Ectodermal cell (in vitro differentiated cells): ENCODE data around the gene SLAMF1.
"Not testable (repeated sequence)": the region's sequence is repeated elsewhere in the genome, so short reads cannot be mapped to it uniquely, and the experiment has no call there.

ENCODE experiments used
- H3K27ac ChIP-seq: 2 replicates; pipeline ENCODE4 v1.7.0; 2013; ENCODE audit warnings: mild to moderate bottlenecking, low read depth, low read length; ENCODE audit not compliant: insufficient read depth, poor library complexity, severe bottlenecking
- H3K27me3 ChIP-seq: 2 replicates; pipeline ENCODE4 v1.7.0; 2013; ENCODE audit warnings: mild to moderate bottlenecking, low read length; ENCODE audit not compliant: insufficient read depth, control insufficient read depth, poor library complexity, severe bottlenecking
- H3K36me3 ChIP-seq: one replicate; pipeline ENCODE4 v1.7.0; 2013; ENCODE audit warnings: low read length; ENCODE audit not compliant: control insufficient read depth, insufficient read depth
- H3K4me1 ChIP-seq: one replicate; pipeline ENCODE4 v1.7.0; 2013; ENCODE audit warnings: low read length; ENCODE audit not compliant: control insufficient read depth, insufficient read depth
- H3K4me3 ChIP-seq: 2 replicates; pipeline ENCODE4 v1.7.0; 2013; ENCODE audit warnings: low read depth, low read length, control low read depth; ENCODE audit not compliant: insufficient read depth
- H3K9me3 ChIP-seq: 2 replicates; pipeline ENCODE4 v1.7.0; 2013; ENCODE audit warnings: mild to moderate bottlenecking, low read length, moderate library complexity; ENCODE audit not compliant: control insufficient read depth
- WGBS, 2 experiments: methylation state at CpG; one replicate each; pipeline ENCODE4 v1.1.7; 2013; ENCODE audit warnings: missing lambda C conversion rate in 2 of 2; 5-methylcytosine and 5-hydroxymethylcytosine counted together

The SLAMF1 gene

DNA sequence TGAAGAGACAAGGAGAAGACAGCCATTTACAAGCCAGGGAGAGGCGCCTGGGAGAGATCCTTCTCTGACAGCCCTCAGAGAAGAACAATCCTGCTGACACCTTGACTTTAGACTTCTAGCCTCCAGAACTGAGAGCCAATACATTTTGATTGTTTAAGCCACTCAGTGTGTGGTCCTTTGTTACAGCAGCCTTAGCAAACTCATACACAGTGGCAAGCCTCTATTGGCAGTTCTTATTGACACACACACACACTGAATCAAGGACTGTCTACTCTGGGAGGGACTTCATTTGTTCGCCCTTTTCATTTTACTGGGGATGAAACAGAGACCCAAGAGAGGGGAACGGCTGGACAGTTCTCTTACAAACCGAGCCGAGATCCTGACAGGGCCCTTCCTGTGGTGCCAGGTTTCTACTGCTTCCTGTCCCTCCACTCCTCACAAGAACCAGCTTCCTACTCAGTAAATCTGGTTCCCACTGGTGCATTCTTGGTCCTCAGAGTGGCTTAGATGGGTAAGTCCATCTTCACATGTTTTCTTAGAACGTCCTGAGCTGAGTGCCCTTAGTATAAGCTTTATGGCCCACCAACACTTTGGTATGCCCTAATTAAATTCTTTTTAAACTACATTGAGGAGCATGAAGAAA lies 14.7 kb downstream of the SLAMF1 start:
- Histone ChIP-seq H3K9me3 (no peaks in the 10 kb centered on the region), H3K4me3 (no peak overlapping the region), H3K27ac (no peak overlapping the region), H3K4me1 (peaks cover 14% of the 10 kb centered on the region), H3K27me3 (no peaks in the 10 kb centered on the region), H3K36me3 (no peaks in the 10 kb centered on the region)
- 90 to 91% methylated on average over 6 of the region's 6 CpGs for WGBS, 2 experiments

- peak overlapping the region; percentile 53 for H3K27ac ChIP-seq
These were observed 16.1 kb downstream of the SLAMF1 start for GRCh38 chr1:160630523-160631451.

DNA sequence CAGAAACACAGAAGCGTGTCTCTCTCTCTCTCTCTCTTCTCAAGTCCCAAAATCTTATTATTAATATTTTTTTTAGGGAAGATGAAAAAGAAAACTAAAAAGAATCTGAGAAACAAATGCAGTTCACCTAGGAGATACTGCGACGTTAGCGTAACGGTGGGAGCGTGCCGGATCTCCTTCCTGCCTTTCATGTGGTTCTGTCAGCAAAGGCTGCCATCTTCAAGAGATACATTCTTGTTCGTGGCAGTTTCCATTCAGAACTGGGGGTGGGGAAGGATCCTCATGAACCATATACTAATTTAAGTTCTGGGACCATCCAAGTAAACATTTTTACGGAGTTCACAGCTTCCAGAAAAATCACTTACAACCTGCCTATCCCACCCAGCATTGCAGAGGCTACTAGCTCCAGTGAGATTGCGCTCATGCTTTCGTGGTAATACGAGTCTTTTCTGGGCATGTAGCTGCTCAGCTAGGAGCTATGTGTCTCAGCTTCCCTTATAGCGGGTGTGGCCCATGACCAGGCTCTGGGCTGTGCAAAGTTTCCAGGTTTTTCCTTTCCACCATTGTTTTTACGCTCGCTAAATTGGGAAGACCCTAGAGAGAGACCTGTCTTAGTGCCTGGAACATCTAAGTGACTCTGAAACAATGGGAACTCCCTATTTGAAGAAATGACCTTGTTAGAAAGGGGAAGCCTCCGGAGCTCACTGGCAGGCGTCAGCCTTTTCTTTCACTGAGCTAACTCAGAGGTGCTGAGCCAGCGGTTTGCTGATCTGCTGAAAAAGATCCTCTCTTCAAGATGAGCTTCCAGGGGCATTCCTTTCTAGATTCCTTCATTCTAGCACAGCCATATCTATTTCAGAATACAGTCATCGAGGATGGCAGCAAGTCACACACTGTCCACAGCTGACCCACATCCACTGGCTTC lies 17.3 kb downstream of the SLAMF1 start:
- Histone ChIP-seq H3K9me3 (no peaks in the 10 kb centered on the region), H3K27me3 (no peaks in the 10 kb centered on the region), H3K27ac (peak overlapping the region; percentile 53), H3K4me1 (peaks cover 14% of the 10 kb centered on the region), H3K36me3 (no peaks in the 10 kb centered on the region), H3K4me3 (no peak overlapping the region)
- 87 to 88% methylated on average over 18 to 19 of the region's 19 CpGs for WGBS, 2 experiments

More at GRCh38 chr1:160630523-160631451, 16.1 kb downstream of the SLAMF1 start:
- 82 to 88% methylated on average over 9 of the region's 9 CpGs for WGBS, 2 experiments
- H3K9me3 ChIP-seq: no peaks in the 10 kb centered on the region
- H3K27me3 ChIP-seq: no peaks in the 10 kb centered on the region
- H3K36me3 ChIP-seq: no peaks in the 10 kb centered on the region
- H3K4me3 ChIP-seq: no peak overlapping the region
- peaks cover 14% of the 10 kb centered on the region for H3K4me1 ChIP-seq

- Histone ChIP-seq H3K36me3 (no peaks in the 10 kb centered on the region), H3K4me3 (no peak overlapping the region), H3K9me3 (no peaks in the 10 kb centered on the region), H3K27ac (no peak overlapping the region), H3K4me1 (peaks cover 14% of the 10 kb centered on the region), H3K27me3 (no peaks in the 10 kb centered on the region)
- WGBS, 2 experiments: 89 to 91% methylated on average over 8 of the region's 8 CpGs
These were observed 18.0 kb downstream of the SLAMF1 start for GRCh38 chr1:160628799-160629263.

GRCh38 chr1:160627677-160628289 lies 19.1 kb downstream of the SLAMF1 start:
- not testable (repeated sequence) for H3K4me3 ChIP-seq, H3K27me3 ChIP-seq, H3K9me3 ChIP-seq, H3K36me3 ChIP-seq, H3K27ac ChIP-seq
- peaks cover 14% of the 10 kb centered on the region for H3K4me1 ChIP-seq
- WGBS, 2 experiments: 86 to 95% methylated on average over 4 of the region's 4 CpGs

DNA sequence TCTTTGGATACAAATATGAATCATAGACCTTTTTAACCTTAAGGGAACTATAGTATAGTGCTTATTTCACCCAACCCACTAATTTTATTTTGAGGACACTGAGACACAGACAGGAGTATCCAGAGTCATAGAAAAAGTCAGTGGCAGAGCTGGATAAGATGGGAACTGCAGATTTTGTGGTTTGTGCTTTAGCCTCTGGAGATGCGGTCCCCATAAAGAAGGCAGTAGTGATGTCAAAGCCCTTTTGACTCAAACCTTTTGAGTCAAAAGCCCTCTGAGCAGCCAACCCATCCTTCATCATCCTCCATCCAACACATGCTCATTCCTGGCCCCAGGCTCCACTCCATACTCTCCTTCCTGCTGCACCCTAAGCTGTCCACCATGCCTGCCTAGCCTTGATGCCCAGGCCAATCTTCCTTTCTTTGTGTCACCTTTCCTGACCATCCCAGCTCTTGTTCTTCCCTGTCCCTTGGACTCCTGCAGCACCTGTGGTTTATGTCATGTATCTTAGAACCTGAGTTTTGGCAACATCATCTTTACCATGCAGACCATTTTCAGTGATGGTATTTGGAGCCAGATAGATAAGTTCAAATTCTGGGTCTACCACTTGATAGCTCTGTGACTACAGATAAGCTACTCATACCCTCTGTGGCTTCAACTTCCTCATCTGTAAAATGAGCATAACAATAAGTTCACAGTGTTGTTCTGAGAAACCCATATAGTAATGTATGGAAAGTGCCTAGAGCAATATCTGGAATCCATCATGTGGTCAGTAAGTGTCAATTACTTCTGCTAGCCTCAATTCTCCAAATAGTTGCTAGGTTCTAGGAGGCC lies 20.1 kb downstream of the SLAMF1 start:
- 98 to 100% methylated on average over 1 of the region's 1 CpG for WGBS, 2 experiments
- Histone ChIP-seq H3K4me3 (no peak overlapping the region), H3K27ac (no peak overlapping the region), H3K36me3 (no peaks in the 10 kb centered on the region), H3K9me3 (no peaks in the 10 kb centered on the region), H3K27me3 (no peaks in the 10 kb centered on the region), H3K4me1 (peaks cover 14% of the 10 kb centered on the region)

GRCh38 chr1:160625725-160626498 lies 20.9 kb downstream of the SLAMF1 start:
- no peak overlapping the region for H3K4me3 ChIP-seq
- WGBS, 2 experiments: 96 to 97% methylated on average over 10 of the region's 10 CpGs
- H3K27me3 ChIP-seq: no peaks in the 10 kb centered on the region
- peaks cover 14% of the 10 kb centered on the region for H3K4me1 ChIP-seq
- no peaks in the 10 kb centered on the region for H3K9me3 ChIP-seq
- H3K27ac ChIP-seq: no peak overlapping the region
- no peaks in the 10 kb centered on the region for H3K36me3 ChIP-seq

DNA sequence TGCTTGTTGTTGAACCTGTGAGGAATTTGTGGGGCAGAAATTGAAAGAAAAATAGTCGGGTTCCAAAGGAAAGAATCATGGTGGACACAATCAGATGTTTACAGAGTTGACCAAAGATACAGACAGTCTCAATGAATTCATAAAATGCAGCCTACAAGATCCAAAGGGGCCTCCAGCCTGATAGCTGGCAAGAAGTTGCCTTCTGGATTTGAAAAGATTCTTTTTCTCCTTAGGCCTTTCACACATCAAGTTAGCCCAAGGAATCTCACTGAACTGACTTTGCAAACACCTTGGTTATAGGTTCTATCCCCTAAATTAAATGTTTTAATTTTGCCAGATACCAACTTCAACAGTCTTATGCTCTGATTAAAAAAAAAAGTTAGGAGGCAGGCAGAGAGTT lies 21.5 kb downstream of the SLAMF1 start:
- Histone ChIP-seq H3K27me3 (no peaks in the 10 kb centered on the region), H3K9me3 (no peaks in the 10 kb centered on the region), H3K4me1 (peaks cover 8% of the 10 kb centered on the region), H3K4me3 (no peak overlapping the region), H3K36me3 (no peaks in the 10 kb centered on the region), H3K27ac (no peak overlapping the region)
- WGBS, 2 experiments: 92 to 96% methylated on average over 1 of the region's 1 CpG
